ENCODE results near the gene GALNT6.

The GALNT6 gene

DNA sequence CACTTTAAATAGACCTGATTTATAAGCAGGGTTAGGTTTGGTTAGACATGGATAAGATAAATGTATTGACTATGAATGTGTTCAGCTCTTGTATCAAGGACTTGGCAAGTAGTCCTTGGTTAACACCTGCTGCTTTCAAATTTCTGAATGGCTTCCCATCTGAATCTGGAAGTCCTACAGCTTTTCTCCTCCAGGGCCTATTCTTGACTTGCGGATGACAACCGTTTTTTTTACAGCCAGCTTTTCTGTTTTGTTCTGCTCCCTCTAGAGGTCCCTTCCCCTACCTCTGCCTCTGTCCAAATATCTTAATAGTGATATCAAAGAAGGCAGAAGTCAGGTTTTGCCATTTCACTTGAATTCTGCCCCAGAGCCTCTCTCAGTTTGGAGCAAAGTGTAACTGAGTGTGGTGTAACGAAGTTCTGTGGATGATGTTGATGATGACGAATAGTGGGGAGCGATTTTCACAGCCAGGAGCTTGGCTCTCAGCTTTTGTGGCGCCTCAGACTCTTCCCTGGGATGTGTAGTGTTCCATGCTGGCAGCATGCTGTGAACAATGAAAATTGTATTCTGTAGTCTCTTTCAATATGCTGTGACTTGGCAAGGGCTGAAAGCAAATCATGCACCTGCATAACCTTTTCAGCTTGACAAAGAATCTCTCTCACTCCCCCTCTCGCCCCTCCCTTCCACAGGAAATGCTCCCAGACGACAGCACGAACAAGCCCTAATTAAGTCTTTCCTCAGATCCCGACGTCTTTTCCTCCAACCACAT lies 28.4 kb upstream of the GALNT6 start:
- in situ Hi-C loops (cut with MboI; ENCODE audit: low sequenced_read_pairs, unreplicated experiment) = loop anchor here (10.0 to 25.0 kb wide), 2 partner anchors 105 to 268 kb away; no protein-coding TSS in a partner anchor

GRCh38 chr12:51417826-51418225 lies 26.6 kb upstream of the GALNT6 start:
- in situ Hi-C loops (cut with MboI; ENCODE audit: low sequenced_read_pairs, unreplicated experiment) = loop anchor here (25.0 kb wide), 1 partner anchor 269 kb away; no protein-coding TSS in a partner anchor
- no peak for DNase-seq (ENCODE audit: low spot score)
- TF ChIP-seq CTCF (IDR thresholded peaks at IDR 0.05; ENCODE audit: borderline replicate concordance, control extremely low read depth, extremely low read depth, insufficient read depth, missing control alignments) = no peak

More for the DNA sequence above, 28.4 kb upstream of the GALNT6 start:
- DNase-seq (ENCODE audit: low spot score) = no peak
- TF ChIP-seq CTCF (IDR thresholded peaks at IDR 0.05; ENCODE audit: borderline replicate concordance, control extremely low read depth, extremely low read depth, insufficient read depth, missing control alignments) = no peak

DNA sequence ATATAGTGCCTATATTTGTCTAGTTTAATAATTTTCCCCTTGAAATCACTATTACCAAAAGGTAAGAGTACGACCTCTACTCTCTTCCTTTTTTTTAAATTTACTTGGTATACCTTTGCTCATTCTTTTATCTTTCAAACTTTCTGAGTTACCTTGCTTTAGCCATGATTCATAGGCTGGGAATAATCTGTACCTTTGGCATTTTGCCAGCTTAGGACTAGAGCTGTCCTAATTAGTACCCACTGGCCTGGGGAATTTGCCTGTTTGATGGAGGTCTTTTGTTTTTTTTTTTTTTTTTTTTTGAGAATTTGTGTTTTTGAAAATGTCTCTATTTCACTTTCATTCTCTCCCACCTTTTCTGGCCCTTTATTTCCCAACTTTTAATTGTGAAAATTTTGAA lies 24.7 kb upstream of the GALNT6 start:
- no peak for TF ChIP-seq CTCF (IDR thresholded peaks at IDR 0.05; ENCODE audit: borderline replicate concordance, control extremely low read depth, extremely low read depth, insufficient read depth, missing control alignments)
- in situ Hi-C loops (cut with MboI; ENCODE audit: low sequenced_read_pairs, unreplicated experiment) = loop anchor here (25.0 kb wide), 1 partner anchor 271 kb away; no protein-coding TSS in a partner anchor
- DNase-seq (ENCODE audit: low spot score) = no peak

DNA sequence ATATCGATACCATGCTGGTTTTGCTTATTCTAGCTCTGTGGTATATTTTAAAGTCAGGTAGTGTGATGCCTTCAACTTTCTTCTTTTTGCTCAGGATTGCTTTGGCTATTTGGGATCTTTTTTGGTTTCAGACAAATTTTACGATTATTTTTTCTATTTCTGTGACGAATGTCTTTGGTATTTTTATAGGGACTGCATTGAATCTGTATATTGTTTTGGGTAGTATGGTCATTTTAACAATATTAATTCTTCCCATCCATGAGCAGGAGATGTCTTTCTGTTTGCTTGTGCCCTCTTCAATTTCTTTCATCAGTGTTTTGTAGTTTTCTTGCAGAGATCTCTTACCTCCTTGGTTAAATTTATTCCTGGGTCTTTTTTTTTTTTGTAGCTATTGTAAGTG lies 22.6 kb upstream of the GALNT6 start:
- in situ Hi-C loops (cut with MboI; ENCODE audit: low sequenced_read_pairs, unreplicated experiment) = loop anchor here (25.0 kb wide), 1 partner anchor 274 kb away; no protein-coding TSS in a partner anchor
- TF ChIP-seq CTCF (IDR thresholded peaks at IDR 0.05; ENCODE audit: borderline replicate concordance, control extremely low read depth, extremely low read depth, insufficient read depth, missing control alignments) = no peak
- no peak for DNase-seq (ENCODE audit: low spot score)

DNA sequence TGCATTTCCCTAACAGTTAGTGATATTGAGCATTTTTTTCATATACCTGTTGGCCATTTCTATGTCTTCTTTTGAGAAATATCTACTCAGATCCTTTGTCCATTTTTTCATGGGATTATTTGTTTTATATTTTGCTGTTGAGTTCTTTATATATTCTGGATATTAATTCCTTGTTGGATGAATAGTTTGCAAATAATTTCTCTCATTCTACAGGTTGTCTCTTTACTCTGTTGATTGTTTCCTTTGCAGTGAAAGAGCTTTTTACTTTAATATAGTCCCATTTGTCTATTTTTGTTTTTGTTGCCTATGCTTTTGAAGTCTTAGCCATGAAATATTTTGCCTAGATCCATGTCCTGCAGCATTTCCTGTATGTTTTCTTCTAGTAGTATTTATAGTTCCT lies 21.9 kb upstream of the GALNT6 start:
- DNase-seq (ENCODE audit: low spot score) = no peak
- in situ Hi-C loops (cut with MboI; ENCODE audit: low sequenced_read_pairs, unreplicated experiment) = loop anchor here (25.0 kb wide), 1 partner anchor 274 kb away; no protein-coding TSS in a partner anchor
- no peak for TF ChIP-seq CTCF (IDR thresholded peaks at IDR 0.05; ENCODE audit: borderline replicate concordance, control extremely low read depth, extremely low read depth, insufficient read depth, missing control alignments)

GRCh38 chr12:51409846-51410245 lies 18.6 kb upstream of the GALNT6 start:
- no peak for DNase-seq (ENCODE audit: low spot score)
- in situ Hi-C loops (cut with MboI; ENCODE audit: low sequenced_read_pairs, unreplicated experiment) = loop anchor here (25.0 kb wide), 1 partner anchor 277 kb away; no protein-coding TSS in a partner anchor
- TF ChIP-seq CTCF (IDR thresholded peaks at IDR 0.05; ENCODE audit: borderline replicate concordance, control extremely low read depth, extremely low read depth, insufficient read depth, missing control alignments) = no peak
